Activated naive CD4-positive, alpha-beta T cell treated with anti-CD3 and anti-CD28 coated beads, Interleukin-2, amount 50 U/mL, for 72 hours (primary cell): ENCODE data around the gene MCM3AP. TPM values are rescaled to one million over a fixed set of nuclear protein-coding genes. Genes with fewer than 3 reads are reported as not detected.
"Not testable (repeated sequence)": the region's sequence is repeated elsewhere in the genome, so short reads cannot be mapped to it uniquely, and the experiment has no call there.

Experiments used
- ATAC-seq, 2 donors: fragments of 150-1000 bp; cut with Tn5 transposase; 2 replicates each; pipeline ENCODE4 v1.10.0; 2021; ENCODE audit warnings: mild to moderate bottlenecking in 2 of 2, moderate library complexity in 2 of 2
- DNase-seq, 2 donors: peaks; one replicate each; pipeline ENCODE4 v3.0.0; 2021 to 2022; ENCODE audit warnings: low spot score in 2 of 2
- H3K27ac Mint-ChIP-seq, 2 donors: one replicate each; pipeline ENCODE4 v1.8.0; 2022; ENCODE audit warnings: mild to moderate bottlenecking in 2 of 2, mixed read lengths in 2 of 2
- H3K36me3 Mint-ChIP-seq, 2 donors: one replicate each; pipeline ENCODE4 v1.8.0; 2022; ENCODE audit warnings: mixed read lengths in 2 of 2
- H3K9me3 Mint-ChIP-seq, 2 donors: one replicate each; pipeline ENCODE4 v1.8.0; 2022; ENCODE audit warnings: mixed read lengths in 2 of 2
- total RNA-seq, 2 donors: library from RNA; stranded (reverse); gene quantifications; one replicate each; pipeline ENCODE4 v1.2.3, GENCODE V29; 2022

The MCM3AP gene
- total RNA-seq, 2 donors from 2014 or later: 105 to 119 TPM

GRCh38 chr21:46243325-46243724 lies 42.1 kb downstream of the MCM3AP start:
- ATAC-seq (no peak), DNase-seq (no peak)
- Mint-ChIP-seq H3K27ac (peak overlapping the region; percentile 23 to 91), H3K36me3 (peaks cover 13 to 29% of the 10 kb centered on the region in 2 donors), H3K9me3 (no peaks in the 10 kb centered on the region)

DNA sequence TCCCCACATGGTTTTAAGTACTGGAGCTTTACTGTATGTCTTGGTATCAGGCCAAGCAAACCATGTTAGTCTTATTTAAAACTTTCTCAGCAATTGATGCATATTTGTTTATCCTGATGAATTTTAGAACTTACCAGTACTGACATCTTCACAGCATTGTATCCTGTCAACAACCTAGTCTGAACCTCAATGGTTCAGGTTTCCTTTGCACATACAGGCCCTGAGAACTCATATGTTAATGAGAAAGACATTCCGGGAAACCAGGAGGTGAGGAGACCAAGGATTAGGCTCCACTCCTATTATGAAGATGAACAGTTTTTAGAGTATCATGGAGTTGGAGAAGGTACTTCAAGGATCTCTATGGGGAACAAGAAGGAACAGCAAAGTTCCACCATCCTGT lies 43.8 kb downstream of the MCM3AP start:
- Mint-ChIP-seq H3K36me3 (peaks cover 11 to 25% of the 10 kb centered on the region in 2 donors), H3K27ac (peak overlapping the region in 1 of 2 donors; percentile 63)
- not testable (repeated sequence) for H3K9me3 Mint-ChIP-seq, ATAC-seq, DNase-seq

GRCh38 chr21:46239817-46240325 lies 45.5 kb downstream of the MCM3AP start:
- no peak for ATAC-seq
- Mint-ChIP-seq H3K9me3 (no peaks in the 10 kb centered on the region), H3K36me3 (peaks cover 7 to 27% of the 10 kb centered on the region in 2 donors), H3K27ac (peak overlapping the region in 1 of 2 donors; percentile 70)
- DNase-seq: no peak

DNA sequence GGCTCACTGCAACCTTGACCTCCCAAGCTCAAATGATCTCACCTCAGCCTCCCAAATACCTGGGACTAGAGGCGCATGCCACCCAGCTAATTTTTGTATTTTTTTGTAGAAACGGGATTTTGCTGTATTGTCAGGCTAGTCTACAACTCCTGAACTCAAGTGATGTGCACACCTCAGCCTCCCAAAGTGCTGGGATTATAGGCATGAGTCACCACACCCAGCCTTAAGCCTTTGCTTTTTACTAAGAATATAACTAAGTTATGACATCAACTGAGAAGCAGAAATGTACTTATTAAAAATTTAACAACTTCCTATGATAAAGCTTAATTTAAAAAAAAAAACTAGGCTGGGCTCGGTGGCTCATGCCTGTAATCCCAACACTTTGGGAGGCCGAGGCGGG lies 47.9 kb downstream of the MCM3AP start:
- Mint-ChIP-seq H3K9me3 (no peaks in the 10 kb centered on the region), H3K27ac (no peak overlapping the region), H3K36me3 (peaks cover 10 to 34% of the 10 kb centered on the region in 2 donors)
- DNase-seq (no peak), ATAC-seq (no peak)

DNA sequence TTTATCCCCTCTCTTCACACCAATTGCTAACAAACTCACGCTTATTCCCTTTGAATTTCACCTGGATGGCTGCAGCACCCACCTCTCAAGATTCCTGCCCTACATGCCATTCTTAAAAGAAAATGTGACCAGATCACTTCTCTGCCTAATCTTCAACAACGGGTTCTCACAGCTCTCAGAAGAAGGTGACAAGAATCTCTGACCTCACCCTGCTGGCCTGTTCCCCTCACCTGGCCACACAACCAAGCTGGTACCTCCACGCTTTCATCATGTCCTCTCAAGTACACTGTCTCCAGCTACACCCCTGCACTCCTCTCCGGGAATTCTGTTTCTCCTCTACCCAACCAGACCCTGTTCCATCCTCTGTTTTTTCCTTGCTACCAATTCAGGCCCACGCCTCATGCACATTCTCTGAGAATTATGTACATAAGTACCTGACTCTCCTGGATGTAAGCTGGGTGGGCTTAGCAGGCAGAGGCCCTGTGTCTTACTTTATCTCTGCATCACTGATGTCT lies 50.9 kb downstream of the MCM3AP start:
- Mint-ChIP-seq H3K9me3 (peaks cover 0 to 7% of the 10 kb centered on the region in 2 donors), H3K36me3 (peaks cover 10 to 54% of the 10 kb centered on the region in 2 donors), H3K27ac (peak overlapping the region; percentile 17 to 24)
- ATAC-seq: no peak
- DNase-seq: no peak

DNA sequence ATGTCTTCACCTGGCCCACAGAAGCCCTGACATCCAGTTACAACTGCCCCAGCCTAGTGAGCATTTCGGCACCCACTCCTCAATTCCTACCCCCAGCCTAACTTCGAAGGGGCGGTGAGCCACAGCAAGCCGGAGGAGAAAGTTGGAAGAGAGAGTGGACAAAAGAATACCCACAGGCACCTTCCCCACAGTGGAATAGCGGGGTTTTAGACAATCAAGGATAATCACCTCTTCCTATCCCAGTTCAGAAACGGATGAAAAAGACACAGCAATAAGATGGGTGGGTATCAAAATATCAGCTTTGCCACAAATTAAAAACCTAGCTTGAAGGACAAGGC lies 55.5 kb downstream of the MCM3AP start:
- ATAC-seq (no peak), DNase-seq (no peak)
- Mint-ChIP-seq H3K27ac (no peak overlapping the region), H3K36me3 (peaks cover 15 to 53% of the 10 kb centered on the region in 2 donors), H3K9me3 (peaks cover 0 to 7% of the 10 kb centered on the region in 2 donors)

DNA sequence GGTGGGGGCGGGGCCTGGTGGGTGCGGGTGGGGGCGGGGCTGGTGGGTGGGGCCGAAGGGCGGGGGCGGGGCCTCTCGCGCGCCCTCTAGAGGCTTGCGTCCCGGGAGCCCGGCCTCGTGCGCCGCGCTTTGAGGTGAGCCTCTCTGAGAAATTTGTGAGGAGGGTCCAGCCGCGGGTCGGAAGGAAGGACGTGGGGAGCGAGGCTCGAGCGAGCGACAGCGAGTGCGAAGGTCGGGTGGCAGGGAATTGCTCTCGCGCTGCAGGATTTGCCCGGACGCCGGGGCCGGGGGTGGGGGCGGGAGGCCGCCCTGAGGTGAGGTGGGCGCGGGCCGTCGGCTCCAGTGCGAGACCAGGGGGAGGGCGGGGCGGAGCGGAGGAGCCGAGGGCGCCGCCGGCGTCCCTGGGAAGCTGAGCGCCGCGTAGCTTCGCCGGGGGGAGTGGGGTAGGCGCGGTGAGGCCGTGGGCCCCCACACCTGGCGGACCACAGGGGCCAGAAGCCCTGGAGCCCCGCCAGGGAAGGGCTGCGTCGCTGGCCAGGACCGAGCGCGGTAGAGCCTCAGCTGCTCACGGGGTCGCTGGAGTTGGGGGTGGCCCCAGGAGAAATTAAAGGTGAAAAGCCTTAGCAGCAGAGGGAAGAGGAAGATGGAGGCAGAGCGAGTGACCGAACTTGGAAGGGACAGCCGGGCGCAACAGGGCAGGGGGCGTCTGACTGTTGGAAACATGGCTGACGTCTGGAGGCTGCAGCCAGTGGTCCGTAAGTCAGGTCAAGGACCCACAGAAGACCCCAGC lies 56.1 kb downstream of the MCM3AP start:
- peak; percentile 33 to 49 for ATAC-seq
- Mint-ChIP-seq H3K36me3 (peaks cover 10 to 47% of the 10 kb centered on the region in 2 donors), H3K27ac (peak overlapping the region; percentile 81 to 98), H3K9me3 (peaks cover 0 to 7% of the 10 kb centered on the region in 2 donors)
- peak in 1 of 2 donors; percentile 70 for DNase-seq

GRCh38 chr21:46228345-46229051 lies 56.9 kb downstream of the MCM3AP start, which contains the start of gene LSS:
Gene LSS (minus strand): TSS chr21:46228774. CDS start chr21:46228745, 29 bp downstream.
- Mint-ChIP-seq H3K36me3 (peaks cover 6 to 41% of the 10 kb centered on the region in 2 donors), H3K27ac (peak within 1 kb of the TSS; percentile 81 to 98), H3K9me3 (peaks cover 0 to 7% of the 10 kb centered on the region in 2 donors)
- peak; percentile 89 to 94 for ATAC-seq
- peak; percentile 95 to 96 for DNase-seq

DNA sequence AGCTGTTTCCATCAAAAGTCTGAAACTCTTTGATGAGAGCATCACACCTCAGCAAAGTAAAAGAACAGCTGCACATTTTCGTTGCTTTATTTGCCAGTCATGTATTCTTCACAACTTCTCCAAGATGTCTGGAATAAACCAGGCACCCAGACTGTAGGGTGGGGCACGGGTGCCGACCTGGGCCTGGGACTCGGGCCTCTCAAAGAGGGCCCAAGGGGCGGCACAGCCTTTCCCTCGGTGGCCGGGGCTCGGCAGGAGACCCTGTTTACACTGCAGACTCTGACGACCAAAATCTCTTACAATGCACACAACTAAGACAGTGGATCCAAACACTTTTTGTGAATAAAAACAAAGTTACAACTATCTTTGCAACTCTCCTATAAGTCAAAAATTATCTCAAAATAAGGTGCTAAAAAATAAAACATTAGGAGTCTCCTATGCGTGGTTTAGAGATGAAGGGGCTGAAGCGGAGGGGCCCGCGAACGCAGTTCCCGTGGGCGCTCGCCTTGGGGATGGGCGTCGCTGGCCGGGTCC lies 57.5 kb downstream of the MCM3AP start:
- no peak for ATAC-seq
- H3K9me3 Mint-ChIP-seq: peaks cover 0 to 7% of the 10 kb centered on the region in 2 donors
- peak overlapping the region; percentile 19 to 25 for H3K27ac Mint-ChIP-seq
- no peak for DNase-seq
- peaks cover 5 to 38% of the 10 kb centered on the region in 2 donors for H3K36me3 Mint-ChIP-seq

DNA sequence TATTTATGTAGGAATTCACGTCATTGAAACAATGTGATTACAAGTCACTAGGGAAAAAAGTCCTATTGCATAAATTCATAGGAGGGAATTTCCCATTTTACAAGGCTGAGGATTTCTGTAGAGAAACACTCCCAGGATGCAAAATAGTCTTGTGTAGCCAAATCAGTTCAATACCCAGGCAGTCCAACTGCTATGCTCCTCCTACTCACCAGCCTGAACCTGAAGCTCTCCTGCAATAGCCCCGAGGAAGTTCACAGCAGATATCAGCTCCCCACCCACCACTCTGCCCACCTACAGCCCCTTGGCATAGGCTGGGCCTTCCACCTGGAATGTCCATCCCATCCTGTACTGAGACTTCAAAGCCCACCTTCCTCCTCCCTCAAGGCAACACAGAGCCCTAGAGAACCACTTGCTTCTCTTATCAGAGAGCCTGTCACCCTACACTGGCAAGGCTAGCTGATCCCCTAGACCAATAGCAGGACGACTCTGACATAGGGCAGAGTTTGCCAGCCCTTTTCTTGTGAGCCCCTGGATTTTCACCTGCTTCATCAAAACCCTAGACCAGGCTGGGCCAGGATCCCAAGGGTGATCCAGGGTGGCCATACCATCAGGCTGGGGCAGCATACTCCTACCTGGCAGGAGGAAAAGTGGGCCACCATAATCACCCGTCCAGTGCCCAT lies 58.4 kb downstream of the MCM3AP start:
- Mint-ChIP-seq H3K36me3 (peaks cover 5 to 30% of the 10 kb centered on the region in 2 donors), H3K9me3 (peaks cover 0 to 7% of the 10 kb centered on the region in 2 donors), H3K27ac (peak overlapping the region; percentile 37 to 53)
- ATAC-seq (no peak), DNase-seq (no peak)

GRCh38 chr21:46226146-46226545 lies 59.3 kb downstream of the MCM3AP start:
- ATAC-seq (no peak), DNase-seq (no peak)
- peaks cover 5 to 21% of the 10 kb centered on the region in 2 donors for H3K36me3 Mint-ChIP-seq
- H3K9me3 Mint-ChIP-seq: peaks cover 0 to under 1% of the 10 kb centered on the region in 2 donors
- peak overlapping the region in 1 of 2 donors; percentile 51 for H3K27ac Mint-ChIP-seq

DNA sequence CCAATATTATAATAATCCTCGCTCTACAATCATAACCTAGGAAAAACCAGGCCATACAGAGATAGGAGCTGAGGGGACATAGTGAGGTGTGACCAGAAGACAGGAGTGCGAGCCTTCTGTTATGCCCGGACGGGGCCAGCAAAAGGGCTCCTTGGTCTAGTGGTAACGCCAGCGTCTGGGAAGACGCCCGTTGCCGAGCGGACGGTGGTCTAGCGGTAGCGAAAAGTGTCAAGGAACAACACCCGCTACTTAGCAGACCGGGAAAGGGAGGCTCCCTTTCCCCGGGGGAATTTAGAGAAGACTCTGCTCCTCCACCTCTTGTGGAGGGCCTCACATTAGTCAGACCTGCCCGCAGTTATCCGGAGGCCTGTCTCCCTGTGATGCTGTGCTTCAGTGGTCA lies 61.8 kb downstream of the MCM3AP start:
- H3K9me3 Mint-ChIP-seq, ATAC-seq, DNase-seq: not testable (repeated sequence)

DNA sequence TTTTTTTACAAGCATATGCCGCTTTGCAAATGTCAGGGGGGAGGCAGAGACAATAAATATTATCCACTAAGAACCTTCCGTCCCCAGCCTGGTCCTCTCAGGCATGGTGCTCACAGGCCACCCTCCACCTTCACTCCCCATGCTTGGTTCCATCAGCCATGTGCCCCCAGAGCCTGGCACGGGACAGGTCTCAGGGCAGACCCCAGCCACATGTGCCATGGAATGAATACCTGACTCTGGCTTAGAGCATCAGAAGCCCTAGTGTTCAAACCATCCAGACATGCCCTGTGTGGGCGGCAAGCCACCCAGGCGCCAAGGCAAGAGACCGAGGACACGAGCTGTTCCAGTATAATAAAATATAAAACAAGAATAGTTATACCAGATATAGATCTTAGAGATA lies 62.2 kb downstream of the MCM3AP start:
- H3K27ac Mint-ChIP-seq: no peak overlapping the region
- H3K36me3 Mint-ChIP-seq: no peaks in the 10 kb centered on the region
- no peaks in the 10 kb centered on the region for H3K9me3 Mint-ChIP-seq

More for the DNA sequence above, 61.8 kb downstream of the MCM3AP start:
- H3K36me3 Mint-ChIP-seq, H3K27ac Mint-ChIP-seq: not testable (repeated sequence)

DNA sequence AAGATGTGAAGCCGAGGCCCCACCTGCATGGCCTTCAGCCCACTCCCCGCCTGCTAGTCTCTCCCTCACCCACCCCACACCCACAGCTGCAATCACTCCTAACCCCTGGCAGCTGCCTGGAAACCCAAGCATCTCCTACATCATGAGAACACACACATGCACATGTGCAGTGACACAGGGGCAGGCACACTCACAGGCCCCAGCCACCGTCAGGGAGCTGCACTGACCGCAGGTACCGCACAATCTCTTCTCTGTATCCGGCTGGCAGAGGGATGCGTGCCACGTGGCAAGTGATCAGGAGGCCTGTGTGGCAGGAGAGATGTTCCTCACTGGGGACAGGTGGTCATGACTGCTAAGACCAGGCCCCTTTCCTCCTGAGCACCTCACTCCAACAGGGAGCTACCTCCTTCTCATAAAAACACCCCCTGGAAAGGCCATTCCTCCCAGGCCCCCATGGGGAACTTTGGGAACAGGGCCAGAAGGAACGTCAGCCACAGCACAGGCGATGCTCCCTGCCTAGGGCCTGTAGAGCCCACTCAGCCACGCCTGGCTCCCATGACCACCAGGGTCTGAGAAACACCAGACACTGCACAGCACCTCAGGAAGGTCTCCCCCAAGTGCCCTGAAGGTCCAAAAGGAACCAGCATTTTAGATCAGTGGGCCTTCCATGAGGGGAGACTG lies 62.8 kb downstream of the MCM3AP start:
- no peaks in the 10 kb centered on the region for H3K36me3 Mint-ChIP-seq
- ATAC-seq (no peak), DNase-seq (no peak)
- peak overlapping the region in 1 of 2 donors; percentile 46 for H3K27ac Mint-ChIP-seq
- no peaks in the 10 kb centered on the region for H3K9me3 Mint-ChIP-seq

More for the DNA sequence above, 62.2 kb downstream of the MCM3AP start:
- no peak for ATAC-seq
- no peak for DNase-seq

DNA sequence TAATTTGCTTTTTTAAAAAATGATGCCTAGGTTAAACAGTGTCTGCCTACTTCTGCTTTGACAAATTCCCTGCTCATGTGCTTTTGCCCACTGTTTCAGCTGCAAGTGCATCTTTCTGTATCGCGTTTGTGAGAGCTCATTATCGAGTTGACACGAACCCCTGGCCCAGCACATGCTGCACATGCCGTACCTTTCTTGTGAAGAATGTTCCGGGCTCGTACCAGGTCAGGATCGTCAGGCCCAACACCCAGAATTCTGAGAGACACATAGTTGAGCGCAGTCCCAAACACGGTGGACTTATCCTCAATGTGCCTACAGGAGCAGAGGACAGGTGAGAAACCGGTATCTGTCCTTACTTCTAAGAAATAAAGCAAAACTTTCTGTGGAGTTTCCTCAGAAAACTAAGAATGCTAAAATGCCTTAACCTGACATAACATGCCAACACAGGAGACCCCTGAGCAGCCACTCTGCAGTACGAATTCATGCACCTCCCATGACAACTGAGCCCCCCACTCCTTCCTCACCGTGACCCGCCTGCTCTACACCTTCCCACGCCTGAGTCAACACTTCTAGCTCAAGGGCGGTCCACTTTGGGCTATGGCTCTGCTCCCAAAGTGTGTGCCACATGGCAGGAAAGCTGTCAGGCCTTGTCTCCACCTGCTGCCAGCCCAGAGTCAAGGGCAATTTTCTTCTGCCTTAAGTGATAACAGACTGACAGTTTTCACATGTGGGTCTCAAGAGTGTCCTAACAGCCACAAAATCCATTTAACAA lies 63.6 kb downstream of the MCM3AP start:
- no peak for DNase-seq
- no peak for ATAC-seq
- Mint-ChIP-seq H3K27ac (peak overlapping the region in 1 of 2 donors; percentile 46), H3K9me3 (no peaks in the 10 kb centered on the region), H3K36me3 (no peaks in the 10 kb centered on the region)
